ENCODE data around the gene PRDM1. TPM values are rescaled to one million over a fixed set of nuclear protein-coding genes. Genes with fewer than 3 reads are reported as not detected.

Gene PRDM1
- total RNA-seq, 2 donors from 2014 or later: 16.6 to 25.9 TPM

GRCh38 chr6:106107043-106107613 is 21.0 kb downstream of the PRDM1 start:
- intact Hi-C loops (cut with DNase I, micrococcal nuclease): no loop called here
- no peak for ATAC-seq
- no peak for DNase-seq

GRCh38 chr6:106108129-106108528 is 22.0 kb downstream of the PRDM1 start:
- no peak for DNase-seq
- intact Hi-C loops (cut with DNase I, micrococcal nuclease): no loop called here
- ATAC-seq: no peak

- intact Hi-C loops (cut with DNase I, micrococcal nuclease): no loop called here
- DNase-seq: no peak
- ATAC-seq: no peak
Measured at GRCh38 chr6:106109029-106109428, 22.9 kb downstream of the PRDM1 start.

- intact Hi-C loops (cut with DNase I, micrococcal nuclease): no loop called here
- DNase-seq (peak; percentile 68 to 85), ATAC-seq (peak; percentile 99)
Measured at GRCh38 chr6:106110164-106110826, 24.2 kb downstream of the PRDM1 start.

GRCh38 chr6:106112433-106112832 is 26.3 kb downstream of the PRDM1 start:
- DNase-seq (no peak), ATAC-seq (no peak)
- intact Hi-C loops (cut with DNase I, micrococcal nuclease): no loop called here

- ATAC-seq (no peak), DNase-seq (no peak)
- intact Hi-C loops (cut with DNase I, micrococcal nuclease): no loop called here
Measured at GRCh38 chr6:106113256-106113959, 27.3 kb downstream of the PRDM1 start.

GRCh38 chr6:106114492-106114891 is 28.4 kb downstream of the PRDM1 start:
- ATAC-seq (no peak), DNase-seq (no peak)
- intact Hi-C loops (cut with DNase I, micrococcal nuclease): no loop called here

GRCh38 chr6:106115286-106115685 is 29.1 kb downstream of the PRDM1 start:
- no peak for ATAC-seq

GRCh38 chr6:106116125-106116832 is 30.1 kb downstream of the PRDM1 start:
- intact Hi-C loops (cut with DNase I, micrococcal nuclease): no loop called here
- DNase-seq (no peak), ATAC-seq (no peak)

More at GRCh38 chr6:106115286-106115685, 29.1 kb downstream of the PRDM1 start:
- no peak for DNase-seq
- intact Hi-C loops (cut with DNase I, micrococcal nuclease): no loop called here

- intact Hi-C loops (cut with DNase I, micrococcal nuclease): no loop called here
- ATAC-seq: no peak
Measured at GRCh38 chr6:106117579-106117978, 31.4 kb downstream of the PRDM1 start.

GRCh38 chr6:106118835-106119431 is 32.8 kb downstream of the PRDM1 start:
- intact Hi-C loops (cut with DNase I, micrococcal nuclease): no loop called here
- ATAC-seq (no peak), DNase-seq (no peak)

More at GRCh38 chr6:106117579-106117978, 31.4 kb downstream of the PRDM1 start:
- DNase-seq: no peak

GRCh38 chr6:106119546-106119945 is 33.4 kb downstream of the PRDM1 start:
- DNase-seq (peak in 1 of 2 donors; percentile 42), ATAC-seq (peak; percentile 94)
- intact Hi-C loops (cut with DNase I, micrococcal nuclease): no loop called here

- ATAC-seq (no peak), DNase-seq (no peak)
Measured at GRCh38 chr6:106120006-106120405, 33.9 kb downstream of the PRDM1 start.

GRCh38 chr6:106120406-106120805 is 34.3 kb downstream of the PRDM1 start:
- DNase-seq (no peak), ATAC-seq (no peak)
- intact Hi-C loops (cut with DNase I, micrococcal nuclease): no loop called here

More at GRCh38 chr6:106120006-106120405, 33.9 kb downstream of the PRDM1 start:
- intact Hi-C loops (cut with DNase I, micrococcal nuclease): no loop called here

- DNase-seq (no peak), ATAC-seq (no peak)
- intact Hi-C loops (cut with DNase I, micrococcal nuclease): no loop called here
Measured at GRCh38 chr6:106122306-106122918, 36.3 kb downstream of the PRDM1 start.

GRCh38 chr6:106122938-106123656 is 37.0 kb downstream of the PRDM1 start:
- intact Hi-C loops (cut with DNase I, micrococcal nuclease): no loop called here
- no peak for ATAC-seq
- DNase-seq: no peak

GRCh38 chr6:106124015-106124414 is 37.9 kb downstream of the PRDM1 start:
- ATAC-seq (no peak), DNase-seq (no peak)
- intact Hi-C loops (cut with DNase I, micrococcal nuclease): no loop called here
